ENCODE measurements around the gene ZER1.

GRCh38 chr9:128689293-128689774 lies 82.4 kb downstream of the ZER1 start:
- TF ChIP-seq CTCF (IDR thresholded peaks at IDR 0.05) (no peak), ZFX (IDR thresholded peaks at IDR 0.05; ENCODE audit: borderline replicate concordance) (no peak)
